ENCODE results near the gene GALNT17. TPM values are rescaled to one million over a fixed set of nuclear protein-coding genes. Genes with fewer than 3 reads are reported as not detected.

The GALNT17 gene
- total RNA-seq, 1 experiment from 2014 or later = not detected

DNA sequence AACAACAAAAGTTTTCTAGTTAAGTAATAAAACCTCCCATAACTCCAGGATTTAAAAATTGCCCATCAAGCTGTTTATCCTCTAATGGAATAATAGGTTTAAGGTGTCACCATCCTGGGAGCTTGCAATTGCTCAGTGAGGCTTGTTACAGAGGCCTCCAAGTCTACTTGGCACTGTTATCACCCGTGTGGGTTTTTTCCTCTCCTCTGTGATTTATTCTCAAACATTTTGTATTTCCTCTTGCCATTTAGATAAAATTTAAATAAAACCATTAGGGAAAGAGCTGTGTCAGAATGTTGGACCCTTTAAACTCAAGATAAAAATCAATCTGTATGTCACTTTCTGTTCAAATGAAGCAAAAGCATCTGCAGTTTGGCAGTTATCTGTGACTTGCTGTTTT, 202.6 kb downstream of the GALNT17 start:
- CTCF ChIA-PET = no interaction called here
- DNase-seq (ENCODE audit: unreplicated experiment) = no peak
- no peaks in the 10 kb centered on the region for H3K36me3 Mint-ChIP-seq (ENCODE audit: insufficient read depth, unreplicated experiment)
- H3K27ac Mint-ChIP-seq (ENCODE audit: low read depth, unreplicated experiment) = no peak overlapping the region
- no peak overlapping the region for H3K4me3 Mint-ChIP-seq (ENCODE audit: unreplicated experiment)
- H3K27me3 Mint-ChIP-seq (ENCODE audit: insufficient read depth, unreplicated experiment) = no peaks in the 10 kb centered on the region
- intact Hi-C loops (cut with micrococcal nuclease) = no loop called here
- no peaks in the 10 kb centered on the region for H3K4me1 Mint-ChIP-seq (ENCODE audit: insufficient read depth, unreplicated experiment)
- POLR2A ChIA-PET = no interaction called here
- BruUV-seq (replicated peaks) = no TSS peak
- TF ChIP-seq CTCF (IDR thresholded peaks at IDR 0.05; ENCODE audit: unreplicated experiment) = no peak
- peaks cover 15% of the 10 kb centered on the region for H3K9me3 Mint-ChIP-seq (ENCODE audit: unreplicated experiment)

DNA sequence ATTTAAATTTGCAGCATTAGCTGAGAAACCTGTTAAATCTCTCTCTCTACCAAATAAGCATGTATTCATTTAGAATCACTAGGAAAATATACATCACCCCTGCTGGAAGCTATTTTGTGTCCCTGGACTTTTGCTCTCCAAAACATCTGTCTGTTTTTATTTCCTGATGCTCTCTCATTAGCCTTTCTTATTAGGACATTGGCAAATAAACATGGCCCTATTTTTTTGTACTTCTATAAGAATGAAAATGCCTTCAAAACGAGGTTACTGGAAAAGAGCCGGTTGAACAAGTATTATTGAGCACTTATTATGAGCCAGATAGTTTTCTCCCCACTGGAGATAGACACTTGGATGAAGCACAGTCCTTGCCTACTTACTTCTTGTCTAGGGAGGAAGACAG, 206.9 kb downstream of the GALNT17 start:
- no peak for DNase-seq (ENCODE audit: unreplicated experiment)
- H3K9me3 Mint-ChIP-seq (ENCODE audit: unreplicated experiment) = peaks cover 11% of the 10 kb centered on the region
- ChIA-PET POLR2A (no interaction called here), CTCF (no interaction called here)
- TF ChIP-seq CTCF (IDR thresholded peaks at IDR 0.05; ENCODE audit: unreplicated experiment) = no peak
- H3K27me3 Mint-ChIP-seq (ENCODE audit: insufficient read depth, unreplicated experiment) = no peaks in the 10 kb centered on the region
- H3K4me1 Mint-ChIP-seq (ENCODE audit: insufficient read depth, unreplicated experiment) = no peaks in the 10 kb centered on the region
- no peak overlapping the region for H3K27ac Mint-ChIP-seq (ENCODE audit: low read depth, unreplicated experiment)
- intact Hi-C loops (cut with micrococcal nuclease) = loop anchor here (5.0 kb wide), 1 partner anchor 572 kb away; no protein-coding TSS in a partner anchor
- no TSS peak for BruUV-seq (replicated peaks)
- H3K4me3 Mint-ChIP-seq (ENCODE audit: unreplicated experiment) = no peak overlapping the region
- H3K36me3 Mint-ChIP-seq (ENCODE audit: insufficient read depth, unreplicated experiment) = no peaks in the 10 kb centered on the region

DNA sequence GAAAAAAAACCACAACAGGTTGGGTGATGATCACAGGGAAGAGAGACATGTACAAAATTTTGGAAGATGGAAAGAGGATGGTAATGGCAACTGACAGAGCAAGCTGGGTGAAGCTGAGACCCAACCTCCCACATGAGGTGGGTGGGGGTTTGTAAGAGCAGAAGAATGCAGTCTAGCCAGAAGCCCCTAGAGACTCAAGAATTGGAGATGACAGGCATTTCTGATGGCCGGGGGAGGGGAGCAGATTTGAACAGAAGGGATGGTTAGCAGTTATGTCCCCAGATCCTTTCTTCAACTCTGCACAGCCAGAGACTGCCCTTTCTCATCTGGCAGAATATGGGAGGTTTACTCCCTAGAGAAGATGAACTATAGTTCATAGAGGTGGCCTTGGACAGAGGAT, 208.0 kb downstream of the GALNT17 start:
- peaks cover 22% of the 10 kb centered on the region for H3K9me3 Mint-ChIP-seq (ENCODE audit: unreplicated experiment)
- ChIA-PET POLR2A (no interaction called here), CTCF (no interaction called here)
- DNase-seq (ENCODE audit: unreplicated experiment) = no peak
- no peaks in the 10 kb centered on the region for H3K27me3 Mint-ChIP-seq (ENCODE audit: insufficient read depth, unreplicated experiment)
- no peak overlapping the region for H3K4me3 Mint-ChIP-seq (ENCODE audit: unreplicated experiment)
- H3K27ac Mint-ChIP-seq (ENCODE audit: low read depth, unreplicated experiment) = no peak overlapping the region
- intact Hi-C loops (cut with micrococcal nuclease) = loop anchor here (5.0 kb wide), 1 partner anchor 573 kb away; no protein-coding TSS in a partner anchor
- TF ChIP-seq CTCF (IDR thresholded peaks at IDR 0.05; ENCODE audit: unreplicated experiment) = no peak
- no TSS peak for BruUV-seq (replicated peaks)
- H3K4me1 Mint-ChIP-seq (ENCODE audit: insufficient read depth, unreplicated experiment) = no peaks in the 10 kb centered on the region
- H3K36me3 Mint-ChIP-seq (ENCODE audit: insufficient read depth, unreplicated experiment) = no peaks in the 10 kb centered on the region

DNA sequence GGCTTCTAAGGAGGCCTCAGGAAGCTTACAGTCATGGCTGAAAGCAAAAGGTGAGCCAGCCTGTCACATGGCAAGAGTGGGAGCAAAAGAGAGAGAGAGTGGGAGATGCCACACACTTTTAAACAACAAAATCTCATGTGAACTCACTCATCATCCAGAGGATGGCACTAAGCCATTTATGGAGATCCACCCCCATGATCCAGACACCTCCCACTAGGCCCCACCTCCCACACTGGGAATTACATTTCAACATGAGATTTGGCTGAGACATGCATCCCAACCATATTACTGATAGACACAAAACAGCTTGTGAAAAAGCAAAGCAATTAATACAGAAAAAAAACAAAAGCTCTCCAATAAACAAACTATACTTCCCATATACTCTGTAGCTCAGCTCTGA, 210.3 kb downstream of the GALNT17 start:
- Mint-ChIP-seq H3K27me3 (ENCODE audit: insufficient read depth, unreplicated experiment) (no peaks in the 10 kb centered on the region), H3K4me3 (ENCODE audit: unreplicated experiment) (no peak overlapping the region), H3K27ac (ENCODE audit: low read depth, unreplicated experiment) (no peak overlapping the region), H3K9me3 (ENCODE audit: unreplicated experiment) (peaks cover 22% of the 10 kb centered on the region), H3K4me1 (ENCODE audit: insufficient read depth, unreplicated experiment) (no peaks in the 10 kb centered on the region), H3K36me3 (ENCODE audit: insufficient read depth, unreplicated experiment) (no peaks in the 10 kb centered on the region)
- no peak for DNase-seq (ENCODE audit: unreplicated experiment)
- intact Hi-C loops (cut with micrococcal nuclease) = no loop called here
- CTCF ChIA-PET = no interaction called here
- POLR2A ChIA-PET = no interaction called here
- no TSS peak for BruUV-seq (replicated peaks)
- TF ChIP-seq CTCF (IDR thresholded peaks at IDR 0.05; ENCODE audit: unreplicated experiment) = no peak

Data from MCF 10A (cell line).